WTC11 (cell line): ENCODE results near the gene ZNF433. TPM values are rescaled to one million over a fixed set of nuclear protein-coding genes. Genes with fewer than 3 reads are reported as not detected.

Experiments
- ATAC-seq: fragments of 200-7000 bp; cut with Tn5 transposase; 2 replicates; pipeline ENCODE4 v1.10.0; 2021; ENCODE audit warnings: mild to moderate bottlenecking, moderate library complexity
- CTCF ChIA-PET: fragments of 300-600 bp; sonication (Branson Sonifier 250); formaldehyde crosslinking; loops from one replicate; lab custom pipeline; 2021; ENCODE audit warnings: antibody characterized with exemption; lab: Charles Lee
- POLR2A ChIA-PET: fragments of 350-600 bp; sonication (Branson Sonifier 250); formaldehyde crosslinking; loops from one replicate; lab custom pipeline; 2021; ENCODE audit warnings: antibody characterized with exemption; lab: Charles Lee
- DNase-seq: peaks from one replicate; pipeline ENCODE4 v3.0.0; 2021; ENCODE audit warnings: low spot score
- H3K27ac Mint-ChIP-seq: 2 replicates; pipeline ENCODE4 v1.8.0; 2021; ENCODE audit warnings: mixed read lengths
- H3K27me3 Mint-ChIP-seq: 2 replicates; pipeline ENCODE4 v1.8.0; 2021; ENCODE audit warnings: low read depth, mild to moderate bottlenecking, moderate library complexity, mixed read lengths
- H3K36me3 Mint-ChIP-seq: 2 replicates; pipeline ENCODE4 v1.8.0; 2021; ENCODE audit warnings: mixed read lengths
- H3K4me1 Mint-ChIP-seq: 2 replicates; pipeline ENCODE4 v1.8.0; 2022; ENCODE audit warnings: mixed read lengths
- H3K4me3 Mint-ChIP-seq: 2 replicates; pipeline ENCODE4 v1.8.0; 2021; ENCODE audit warnings: mild to moderate bottlenecking, moderate library complexity, mixed read lengths
- H3K9me3 Mint-ChIP-seq: 2 replicates; pipeline ENCODE4 v1.8.0; 2021; ENCODE audit warnings: mixed read lengths
- CBFB ChIP-seq: sonication (generic); formaldehyde crosslinking; IDR thresholded peaks from 2 replicates; pipeline ENCODE4 v1.8.1; 2022; ENCODE audit warnings: mild to moderate bottlenecking, low read depth, missing genetic modification reagents
- CREB1 ChIP-seq: sonication (generic); formaldehyde crosslinking; IDR thresholded peaks from 2 replicates; pipeline ENCODE4 v1.8.0; 2023; ENCODE audit warnings: mild to moderate bottlenecking, missing genetic modification reagents
- ESRRA ChIP-seq: sonication (generic); formaldehyde crosslinking; IDR thresholded peaks from 2 replicates; pipeline ENCODE4 v1.8.1; 2022; ENCODE audit warnings: mild to moderate bottlenecking, missing genetic modification reagents, borderline replicate concordance
- ETV6 ChIP-seq: sonication (generic); formaldehyde crosslinking; IDR thresholded peaks from 2 replicates; pipeline ENCODE4 v1.8.1; 2022; ENCODE audit warnings: mild to moderate bottlenecking, missing genetic modification reagents
- FOXK1 ChIP-seq: sonication (generic); formaldehyde crosslinking; IDR thresholded peaks from 2 replicates; pipeline ENCODE4 v1.8.0; 2022; ENCODE audit warnings: mild to moderate bottlenecking, moderate library complexity, missing genetic modification reagents
- MYBL2 ChIP-seq: sonication (generic); formaldehyde crosslinking; IDR thresholded peaks from 2 replicates; pipeline ENCODE4 v1.8.1; 2023; ENCODE audit warnings: mild to moderate bottlenecking, moderate library complexity, missing genetic modification reagents
- OVOL2 ChIP-seq: fragments of 250-450 bp; sonication (Bioruptor Pico); IDR thresholded peaks from 2 replicates; pipeline ENCODE4 v1.9.0; 2021; ENCODE audit warnings: mild to moderate bottlenecking, borderline replicate concordance
- RELA ChIP-seq: sonication (generic); formaldehyde crosslinking; IDR thresholded peaks from 2 replicates; pipeline ENCODE4 v1.8.1; 2022; ENCODE audit warnings: missing genetic modification reagents, mild to moderate bottlenecking, borderline replicate concordance
- SP1 ChIP-seq: sonication (generic); formaldehyde crosslinking; conservative IDR thresholded peaks from 2 replicates; pipeline ENCODE4 v1.8.1; 2022; ENCODE audit warnings: missing genetic modification reagents
- total RNA-seq: library from RNA; stranded (reverse); gene quantifications from 3 replicates; pipeline ENCODE4 v1.2.3, GENCODE V29; 2021
- TF ChIP-seq, protein P1 (sequence below): sonication (generic); formaldehyde crosslinking; IDR thresholded peaks from 2 replicates; pipeline ENCODE4 v1.8.0; 2023; ENCODE audit warnings: missing genetic modification reagents, mild to moderate bottlenecking, borderline replicate concordance
- TF ChIP-seq, protein P2 (sequence below): sonication (generic); formaldehyde crosslinking; IDR thresholded peaks from 2 replicates; pipeline ENCODE4 v1.8.0; 2023; ENCODE audit warnings: mild to moderate bottlenecking, missing genetic modification reagents
- TF ChIP-seq, protein P3 (sequence below): sonication (generic); formaldehyde crosslinking; IDR thresholded peaks from 2 replicates; pipeline ENCODE4 v1.8.1; 2022; ENCODE audit warnings: missing genetic modification reagents, borderline replicate concordance
- TF ChIP-seq, protein P4 (sequence below): sonication (generic); formaldehyde crosslinking; IDR thresholded peaks from 2 replicates; pipeline ENCODE4 v1.8.1; 2022; ENCODE audit warnings: low read depth, mild to moderate bottlenecking, moderate library complexity, missing genetic modification reagents, borderline replicate concordance
- TF ChIP-seq, protein P5 (sequence below): sonication (generic); formaldehyde crosslinking; IDR thresholded peaks from 2 replicates; pipeline ENCODE4 v1.8.1; 2023; ENCODE audit warnings: mild to moderate bottlenecking, missing genetic modification reagents, moderate library complexity
- TF ChIP-seq, protein P6 (sequence below): fragments of 250-450 bp; sonication (Bioruptor Pico); IDR thresholded peaks from 2 replicates; pipeline ENCODE4 v1.9.0; 2021; ENCODE audit warnings: mild to moderate bottlenecking
- TF ChIP-seq, protein P7 (sequence below): sonication (generic); formaldehyde crosslinking; IDR thresholded peaks from 2 replicates; pipeline ENCODE4 v1.8.1; 2023; ENCODE audit warnings: mild to moderate bottlenecking, missing genetic modification reagents
- TF ChIP-seq, protein P8 (sequence below): sonication (generic); formaldehyde crosslinking; IDR thresholded peaks from 2 replicates; pipeline ENCODE4 v1.8.1; 2022; ENCODE audit warnings: mild to moderate bottlenecking, missing genetic modification reagents, moderate library complexity, borderline replicate concordance

Gene ZNF433
- total RNA-seq, 1 experiment from 2014 or later = 2.9 TPM

DNA sequence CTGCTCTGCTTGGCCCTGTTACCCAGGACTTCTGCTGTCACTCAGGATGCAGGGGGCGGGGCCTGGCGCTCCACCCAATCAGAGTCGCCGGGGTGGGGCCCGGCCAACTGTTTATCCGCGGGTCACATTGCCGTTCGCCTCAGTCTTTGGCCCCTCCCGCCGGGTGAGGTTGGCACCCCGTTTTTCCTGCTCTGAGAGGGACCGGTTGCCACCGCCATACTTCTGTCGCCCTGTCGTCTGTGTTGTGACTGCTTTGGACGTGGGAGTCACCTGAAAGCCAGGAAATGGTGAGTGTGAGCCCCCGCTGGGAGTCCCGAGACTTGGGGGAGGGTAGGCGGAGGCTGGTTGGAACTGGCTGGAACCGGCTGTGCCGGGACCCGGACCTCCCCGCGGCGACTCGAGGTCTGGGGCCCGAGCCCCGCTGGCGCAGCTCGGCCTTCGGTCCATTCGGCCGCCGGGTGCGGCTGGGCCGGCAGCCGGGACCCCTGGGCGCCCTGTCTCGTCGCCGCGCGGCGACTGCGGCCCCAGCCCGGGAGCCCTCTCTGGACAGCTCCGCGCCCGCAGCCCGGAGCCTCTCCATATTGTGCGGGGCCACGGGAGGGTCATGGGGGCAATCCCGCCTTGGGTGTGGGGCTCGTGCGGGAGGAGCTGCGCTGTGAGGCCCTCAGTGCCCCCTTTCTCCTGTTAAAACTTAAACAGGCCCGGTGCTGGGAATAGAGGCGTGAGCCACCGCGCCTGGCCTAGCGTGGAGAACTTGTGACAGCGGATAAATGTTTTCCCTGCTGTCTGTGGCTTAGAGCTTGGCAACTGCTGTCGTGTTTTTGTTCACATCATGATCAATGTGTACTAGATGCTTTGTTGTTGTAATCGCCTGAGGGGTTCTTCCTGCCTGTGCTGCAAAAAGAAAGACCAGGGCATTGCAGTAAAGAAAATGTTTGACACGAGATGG is 29.4 kb upstream of the ZNF433 start, which contains the start of gene ZNF844 (continued):
- no peak for TF ChIP-seq ESRRA
- TF ChIP-seq, protein P1, sequence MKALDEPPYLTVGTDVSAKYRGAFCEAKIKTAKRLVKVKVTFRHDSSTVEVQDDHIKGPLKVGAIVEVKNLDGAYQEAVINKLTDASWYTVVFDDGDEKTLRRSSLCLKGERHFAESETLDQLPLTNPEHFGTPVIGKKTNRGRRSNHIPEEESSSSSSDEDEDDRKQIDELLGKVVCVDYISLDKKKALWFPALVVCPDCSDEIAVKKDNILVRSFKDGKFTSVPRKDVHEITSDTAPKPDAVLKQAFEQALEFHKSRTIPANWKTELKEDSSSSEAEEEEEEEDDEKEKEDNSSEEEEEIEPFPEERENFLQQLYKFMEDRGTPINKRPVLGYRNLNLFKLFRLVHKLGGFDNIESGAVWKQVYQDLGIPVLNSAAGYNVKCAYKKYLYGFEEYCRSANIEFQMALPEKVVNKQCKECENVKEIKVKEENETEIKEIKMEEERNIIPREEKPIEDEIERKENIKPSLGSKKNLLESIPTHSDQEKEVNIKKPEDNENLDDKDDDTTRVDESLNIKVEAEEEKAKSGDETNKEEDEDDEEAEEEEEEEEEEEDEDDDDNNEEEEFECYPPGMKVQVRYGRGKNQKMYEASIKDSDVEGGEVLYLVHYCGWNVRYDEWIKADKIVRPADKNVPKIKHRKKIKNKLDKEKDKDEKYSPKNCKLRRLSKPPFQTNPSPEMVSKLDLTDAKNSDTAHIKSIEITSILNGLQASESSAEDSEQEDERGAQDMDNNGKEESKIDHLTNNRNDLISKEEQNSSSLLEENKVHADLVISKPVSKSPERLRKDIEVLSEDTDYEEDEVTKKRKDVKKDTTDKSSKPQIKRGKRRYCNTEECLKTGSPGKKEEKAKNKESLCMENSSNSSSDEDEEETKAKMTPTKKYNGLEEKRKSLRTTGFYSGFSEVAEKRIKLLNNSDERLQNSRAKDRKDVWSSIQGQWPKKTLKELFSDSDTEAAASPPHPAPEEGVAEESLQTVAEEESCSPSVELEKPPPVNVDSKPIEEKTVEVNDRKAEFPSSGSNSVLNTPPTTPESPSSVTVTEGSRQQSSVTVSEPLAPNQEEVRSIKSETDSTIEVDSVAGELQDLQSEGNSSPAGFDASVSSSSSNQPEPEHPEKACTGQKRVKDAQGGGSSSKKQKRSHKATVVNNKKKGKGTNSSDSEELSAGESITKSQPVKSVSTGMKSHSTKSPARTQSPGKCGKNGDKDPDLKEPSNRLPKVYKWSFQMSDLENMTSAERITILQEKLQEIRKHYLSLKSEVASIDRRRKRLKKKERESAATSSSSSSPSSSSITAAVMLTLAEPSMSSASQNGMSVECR (CRISPR knock-in tag) = peak; percentile 61; the same call in 1 of the 2 replicates
- TF ChIP-seq SP1 (CRISPR knock-in tag) = peak; percentile 77
- TF ChIP-seq RELA (CRISPR knock-in tag) = no peak
- peak; percentile 86 for TF ChIP-seq ETV6 (CRISPR knock-in tag)
- TF ChIP-seq, protein P2, sequence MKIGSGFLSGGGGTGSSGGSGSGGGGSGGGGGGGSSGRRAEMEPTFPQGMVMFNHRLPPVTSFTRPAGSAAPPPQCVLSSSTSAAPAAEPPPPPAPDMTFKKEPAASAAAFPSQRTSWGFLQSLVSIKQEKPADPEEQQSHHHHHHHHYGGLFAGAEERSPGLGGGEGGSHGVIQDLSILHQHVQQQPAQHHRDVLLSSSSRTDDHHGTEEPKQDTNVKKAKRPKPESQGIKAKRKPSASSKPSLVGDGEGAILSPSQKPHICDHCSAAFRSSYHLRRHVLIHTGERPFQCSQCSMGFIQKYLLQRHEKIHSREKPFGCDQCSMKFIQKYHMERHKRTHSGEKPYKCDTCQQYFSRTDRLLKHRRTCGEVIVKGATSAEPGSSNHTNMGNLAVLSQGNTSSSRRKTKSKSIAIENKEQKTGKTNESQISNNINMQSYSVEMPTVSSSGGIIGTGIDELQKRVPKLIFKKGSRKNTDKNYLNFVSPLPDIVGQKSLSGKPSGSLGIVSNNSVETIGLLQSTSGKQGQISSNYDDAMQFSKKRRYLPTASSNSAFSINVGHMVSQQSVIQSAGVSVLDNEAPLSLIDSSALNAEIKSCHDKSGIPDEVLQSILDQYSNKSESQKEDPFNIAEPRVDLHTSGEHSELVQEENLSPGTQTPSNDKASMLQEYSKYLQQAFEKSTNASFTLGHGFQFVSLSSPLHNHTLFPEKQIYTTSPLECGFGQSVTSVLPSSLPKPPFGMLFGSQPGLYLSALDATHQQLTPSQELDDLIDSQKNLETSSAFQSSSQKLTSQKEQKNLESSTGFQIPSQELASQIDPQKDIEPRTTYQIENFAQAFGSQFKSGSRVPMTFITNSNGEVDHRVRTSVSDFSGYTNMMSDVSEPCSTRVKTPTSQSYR = 0 out of 2 replicates have a peak, but pooled peaks have one; percentile 56

DNA sequence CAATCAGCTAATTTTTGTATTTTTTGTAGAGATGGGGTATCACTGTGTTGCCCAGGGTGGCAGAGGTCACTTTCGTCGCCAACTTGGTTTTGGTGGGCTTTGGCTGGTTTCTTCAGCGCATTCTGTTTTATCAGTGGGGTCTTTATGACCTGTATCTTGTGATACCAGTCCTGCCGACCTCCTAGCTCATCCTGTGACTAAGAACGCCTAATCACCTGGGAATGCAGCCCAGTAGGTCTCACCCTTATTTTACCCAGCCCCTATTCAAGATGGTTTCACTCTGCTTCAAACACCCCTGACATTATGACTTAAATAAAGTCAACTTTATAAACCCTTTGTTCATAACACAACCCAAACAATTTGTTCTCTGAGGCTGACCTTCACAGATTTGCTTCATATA is 20.3 kb upstream of the ZNF433 start:
- POLR2A ChIA-PET = no interaction called here
- no peak for ATAC-seq
- CTCF ChIA-PET = interaction anchor here (0.5 to 2.1 kb wide), 9 partner anchors 35 to 356 kb away, joined by 3 to 11 read pairs (median 5); partner anchors contain the start of gene ZNF20
- Mint-ChIP-seq H3K27me3 (peaks cover 2% of the 10 kb centered on the region; the same call in 1 of the 2 replicates), H3K27ac (no peak overlapping the region), H3K4me1 (peaks cover 17% of the 10 kb centered on the region), H3K36me3 (peaks cover 3% of the 10 kb centered on the region; the same call in 1 of the 2 replicates), H3K9me3 (no peaks in the 10 kb centered on the region), H3K4me3 (no peak overlapping the region)
- DNase-seq = no peak
- TF ChIP-seq, protein P3, sequence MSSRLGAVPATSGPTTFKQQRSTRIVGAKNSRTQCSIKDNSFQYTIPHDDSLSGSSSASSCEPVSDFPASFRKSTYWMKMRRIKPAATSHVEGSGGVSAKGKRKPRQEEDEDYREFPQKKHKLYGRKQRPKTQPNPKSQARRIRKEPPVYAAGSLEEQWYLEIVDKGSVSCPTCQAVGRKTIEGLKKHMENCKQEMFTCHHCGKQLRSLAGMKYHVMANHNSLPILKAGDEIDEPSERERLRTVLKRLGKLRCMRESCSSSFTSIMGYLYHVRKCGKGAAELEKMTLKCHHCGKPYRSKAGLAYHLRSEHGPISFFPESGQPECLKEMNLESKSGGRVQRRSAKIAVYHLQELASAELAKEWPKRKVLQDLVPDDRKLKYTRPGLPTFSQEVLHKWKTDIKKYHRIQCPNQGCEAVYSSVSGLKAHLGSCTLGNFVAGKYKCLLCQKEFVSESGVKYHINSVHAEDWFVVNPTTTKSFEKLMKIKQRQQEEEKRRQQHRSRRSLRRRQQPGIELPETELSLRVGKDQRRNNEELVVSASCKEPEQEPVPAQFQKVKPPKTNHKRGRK (CRISPR knock-in tag) = no peak
- no peak for TF ChIP-seq MYBL2 (CRISPR knock-in tag)
- TF ChIP-seq, protein P4, sequence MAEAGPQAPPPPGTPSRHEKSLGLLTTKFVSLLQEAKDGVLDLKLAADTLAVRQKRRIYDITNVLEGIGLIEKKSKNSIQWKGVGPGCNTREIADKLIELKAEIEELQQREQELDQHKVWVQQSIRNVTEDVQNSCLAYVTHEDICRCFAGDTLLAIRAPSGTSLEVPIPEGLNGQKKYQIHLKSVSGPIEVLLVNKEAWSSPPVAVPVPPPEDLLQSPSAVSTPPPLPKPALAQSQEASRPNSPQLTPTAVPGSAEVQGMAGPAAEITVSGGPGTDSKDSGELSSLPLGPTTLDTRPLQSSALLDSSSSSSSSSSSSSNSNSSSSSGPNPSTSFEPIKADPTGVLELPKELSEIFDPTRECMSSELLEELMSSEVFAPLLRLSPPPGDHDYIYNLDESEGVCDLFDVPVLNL (CRISPR knock-in tag) = no peak
- TF ChIP-seq, protein P5, sequence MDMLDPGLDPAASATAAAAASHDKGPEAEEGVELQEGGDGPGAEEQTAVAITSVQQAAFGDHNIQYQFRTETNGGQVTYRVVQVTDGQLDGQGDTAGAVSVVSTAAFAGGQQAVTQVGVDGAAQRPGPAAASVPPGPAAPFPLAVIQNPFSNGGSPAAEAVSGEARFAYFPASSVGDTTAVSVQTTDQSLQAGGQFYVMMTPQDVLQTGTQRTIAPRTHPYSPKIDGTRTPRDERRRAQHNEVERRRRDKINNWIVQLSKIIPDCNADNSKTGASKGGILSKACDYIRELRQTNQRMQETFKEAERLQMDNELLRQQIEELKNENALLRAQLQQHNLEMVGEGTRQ (CRISPR knock-in tag) = no peak
- TF ChIP-seq, protein P6, sequence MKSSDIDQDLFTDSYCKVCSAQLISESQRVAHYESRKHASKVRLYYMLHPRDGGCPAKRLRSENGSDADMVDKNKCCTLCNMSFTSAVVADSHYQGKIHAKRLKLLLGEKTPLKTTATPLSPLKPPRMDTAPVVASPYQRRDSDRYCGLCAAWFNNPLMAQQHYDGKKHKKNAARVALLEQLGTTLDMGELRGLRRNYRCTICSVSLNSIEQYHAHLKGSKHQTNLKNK (CRISPR knock-in tag) = no peak
- TF ChIP-seq, protein P7, sequence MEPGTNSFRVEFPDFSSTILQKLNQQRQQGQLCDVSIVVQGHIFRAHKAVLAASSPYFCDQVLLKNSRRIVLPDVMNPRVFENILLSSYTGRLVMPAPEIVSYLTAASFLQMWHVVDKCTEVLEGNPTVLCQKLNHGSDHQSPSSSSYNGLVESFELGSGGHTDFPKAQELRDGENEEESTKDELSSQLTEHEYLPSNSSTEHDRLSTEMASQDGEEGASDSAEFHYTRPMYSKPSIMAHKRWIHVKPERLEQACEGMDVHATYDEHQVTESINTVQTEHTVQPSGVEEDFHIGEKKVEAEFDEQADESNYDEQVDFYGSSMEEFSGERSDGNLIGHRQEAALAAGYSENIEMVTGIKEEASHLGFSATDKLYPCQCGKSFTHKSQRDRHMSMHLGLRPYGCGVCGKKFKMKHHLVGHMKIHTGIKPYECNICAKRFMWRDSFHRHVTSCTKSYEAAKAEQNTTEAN (CRISPR knock-in tag) = no peak
- TF ChIP-seq OVOL2 (CRISPR knock-in tag) = no peak
- no peak for TF ChIP-seq CREB1 (CRISPR knock-in tag)
- TF ChIP-seq CBFB (CRISPR knock-in tag) = no peak
- TF ChIP-seq FOXK1 = no peak
- TF ChIP-seq, protein P8, sequence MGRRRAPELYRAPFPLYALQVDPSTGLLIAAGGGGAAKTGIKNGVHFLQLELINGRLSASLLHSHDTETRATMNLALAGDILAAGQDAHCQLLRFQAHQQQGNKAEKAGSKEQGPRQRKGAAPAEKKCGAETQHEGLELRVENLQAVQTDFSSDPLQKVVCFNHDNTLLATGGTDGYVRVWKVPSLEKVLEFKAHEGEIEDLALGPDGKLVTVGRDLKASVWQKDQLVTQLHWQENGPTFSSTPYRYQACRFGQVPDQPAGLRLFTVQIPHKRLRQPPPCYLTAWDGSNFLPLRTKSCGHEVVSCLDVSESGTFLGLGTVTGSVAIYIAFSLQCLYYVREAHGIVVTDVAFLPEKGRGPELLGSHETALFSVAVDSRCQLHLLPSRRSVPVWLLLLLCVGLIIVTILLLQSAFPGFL (CRISPR knock-in tag) = no peak
